Karpas-422 (cell line): ENCODE data around the gene RAPSN. TPM values are rescaled to one million over a fixed set of nuclear protein-coding genes. Genes with fewer than 3 reads are reported as not detected.

Experiments
- DNase-seq: peaks from one replicate; pipeline ENCODE4 v3.0.0-alpha.2; 2015
- H2AFZ ChIP-seq: fragments of 200-600 bp; sonication (generic); 2 replicates; pipeline ENCODE4 v1.6.1; 2014; ENCODE audit warnings: antibody characterized with exemption, low read length, mixed read lengths
- H3K27ac ChIP-seq: fragments of 200-600 bp; sonication (generic); 2 replicates; pipeline ENCODE4 v1.5.1; 2014; ENCODE audit warnings: mild to moderate bottlenecking, low read length, moderate library complexity
- H3K27me3 ChIP-seq: fragments of 200-600 bp; sonication (generic); 2 replicates; pipeline ENCODE4 v1.6.1; 2014; ENCODE audit warnings: low read length, mixed read lengths
- H3K36me3 ChIP-seq: fragments of 200-600 bp; sonication (generic); 2 replicates; pipeline ENCODE4 v1.6.1; 2014; ENCODE audit warnings: low read length, mixed read lengths; ENCODE audit not compliant: insufficient read depth
- H3K4me1 ChIP-seq: fragments of 200-600 bp; sonication (generic); 2 replicates; pipeline ENCODE4 v1.6.1; 2014; ENCODE audit warnings: mild to moderate bottlenecking, low read length, mixed read lengths
- H3K4me2 ChIP-seq: fragments of 200-600 bp; sonication (generic); 2 replicates; pipeline ENCODE4 v1.6.1; 2014; ENCODE audit warnings: low read length, low read depth, mild to moderate bottlenecking; ENCODE audit not compliant: poor library complexity, severe bottlenecking
- H3K4me3 ChIP-seq: fragments of 200-600 bp; sonication (generic); 2 replicates; pipeline ENCODE4 v1.5.1; 2014; ENCODE audit warnings: mild to moderate bottlenecking, antibody characterized with exemption, low read length, mixed read lengths
- H3K79me2 ChIP-seq: fragments of 200-600 bp; sonication (generic); 2 replicates; pipeline ENCODE4 v1.6.1; 2014; ENCODE audit warnings: mild to moderate bottlenecking, low read length, mixed read lengths
- H3K9ac ChIP-seq: fragments of 200-600 bp; sonication (generic); 2 replicates; pipeline ENCODE4 v1.6.0; 2014; ENCODE audit warnings: low read length
- H3K9me2 ChIP-seq: fragments of 200-600 bp; sonication (generic), shearing (Covaris generic); replicated peaks from 2 replicates; pipeline ENCODE4 v1.6.0; 2014; ENCODE audit warnings: mild to moderate bottlenecking, low read length, moderate library complexity; ENCODE audit not compliant: insufficient read depth
- H3K9me3 ChIP-seq: fragments of 300-700, 200-600 bp; sonication (generic); 2 replicates; pipeline ENCODE4 v1.6.1; 2014; ENCODE audit warnings: low read length, mixed read lengths
- H4K20me1 ChIP-seq: fragments of 200-600 bp; sonication (generic); 2 replicates; pipeline ENCODE4 v1.6.1; 2014; ENCODE audit warnings: mild to moderate bottlenecking, antibody characterized with exemption, low read length, low read depth; ENCODE audit not compliant: insufficient read depth
- total RNA-seq: library from RNA; depleted of rRNA; stranded (reverse); fragments of >200 nt; shearing (Covaris generic); gene quantifications from 2 replicates; pipeline ENCODE4 v1.2.3, GENCODE V29; 2014; ENCODE audit warnings: low replicate concordance

The RAPSN gene
- total RNA-seq, 1 experiment from 2014 or later, result 0.52 TPM

- peak; percentile 67 for DNase-seq
- Histone ChIP-seq H3K4me3 (peak overlapping the region; percentile 59; the same call in 1 of the 2 replicates), H3K27ac (peak overlapping the region; percentile 84), H3K9ac (peak overlapping the region; percentile 79), H3K4me1 (peaks cover 52% of the 10 kb centered on the region), H3K9me2 (no peaks in the 10 kb centered on the region), H3K9me3 (no peaks in the 10 kb centered on the region), H3K79me2 (no peaks in the 10 kb centered on the region), H3K27me3 (no peaks in the 10 kb centered on the region), H4K20me1 (no peaks in the 10 kb centered on the region), H3K4me2 (peak overlapping the region; percentile 66), H2AFZ (peak overlapping the region; percentile 18; the same call in 1 of the 2 replicates), H3K36me3 (no peaks in the 10 kb centered on the region)
Measured at GRCh38 chr11:47395223-47396048, 53.5 kb downstream of the RAPSN start.

GRCh38 chr11:47394322-47395222 lies 54.4 kb downstream of the RAPSN start:
- no peaks in the 10 kb centered on the region for H4K20me1 ChIP-seq
- H3K9me3 ChIP-seq, result no peaks in the 10 kb centered on the region
- no peaks in the 10 kb centered on the region for H3K27me3 ChIP-seq
- DNase-seq, result peak; percentile 91
- H3K36me3 ChIP-seq, result no peaks in the 10 kb centered on the region
- H3K9me2 ChIP-seq, result no peaks in the 10 kb centered on the region
- H3K79me2 ChIP-seq, result no peaks in the 10 kb centered on the region
- H3K27ac ChIP-seq, result peak overlapping the region; percentile 84
- peak overlapping the region; percentile 79 for H3K9ac ChIP-seq
- no peak overlapping the region for H2AFZ ChIP-seq
- peak overlapping the region; percentile 59; the same call in 1 of the 2 replicates for H3K4me3 ChIP-seq
- peak overlapping the region; percentile 66 for H3K4me2 ChIP-seq
- H3K4me1 ChIP-seq, result peaks cover 45% of the 10 kb centered on the region

GRCh38 chr11:47394050-47394321 lies 55.0 kb downstream of the RAPSN start:
- H3K36me3 ChIP-seq, result no peaks in the 10 kb centered on the region
- H3K4me1 ChIP-seq, result peaks cover 39% of the 10 kb centered on the region
- H3K79me2 ChIP-seq, result no peaks in the 10 kb centered on the region
- no peak for DNase-seq
- H3K4me3 ChIP-seq, result peak overlapping the region; percentile 59; the same call in 1 of the 2 replicates
- H3K9ac ChIP-seq, result peak overlapping the region; percentile 79
- no peaks in the 10 kb centered on the region for H3K9me2 ChIP-seq
- H2AFZ ChIP-seq, result no peak overlapping the region
- peak overlapping the region; percentile 66 for H3K4me2 ChIP-seq
- H4K20me1 ChIP-seq, result no peaks in the 10 kb centered on the region
- peak overlapping the region; percentile 84; the same call in 1 of the 2 replicates for H3K27ac ChIP-seq
- no peaks in the 10 kb centered on the region for H3K9me3 ChIP-seq
- H3K27me3 ChIP-seq, result no peaks in the 10 kb centered on the region

- no peaks in the 10 kb centered on the region for H4K20me1 ChIP-seq
- no peaks in the 10 kb centered on the region for H3K36me3 ChIP-seq
- no peaks in the 10 kb centered on the region for H3K27me3 ChIP-seq
- no peak for DNase-seq
- H3K79me2 ChIP-seq, result no peaks in the 10 kb centered on the region
- no peak overlapping the region for H2AFZ ChIP-seq
- no peak overlapping the region for H3K27ac ChIP-seq
- H3K9ac ChIP-seq, result 0 out of 2 replicates have a peak overlapping the region, but pooled peaks have one; percentile 79
- H3K4me3 ChIP-seq, result no peak overlapping the region
- no peaks in the 10 kb centered on the region for H3K9me3 ChIP-seq
- H3K9me2 ChIP-seq, result no peaks in the 10 kb centered on the region
- H3K4me2 ChIP-seq, result no peak overlapping the region
- H3K4me1 ChIP-seq, result peaks cover 33% of the 10 kb centered on the region
Measured at GRCh38 chr11:47393163-47394049, 55.5 kb downstream of the RAPSN start.

GRCh38 chr11:47392546-47393162 lies 56.3 kb downstream of the RAPSN start:
- no peak overlapping the region for H3K4me3 ChIP-seq
- H3K79me2 ChIP-seq, result no peaks in the 10 kb centered on the region
- no peak overlapping the region for H3K9ac ChIP-seq
- no peak overlapping the region for H3K4me2 ChIP-seq
- H3K4me1 ChIP-seq, result peaks cover 27% of the 10 kb centered on the region
- H3K27ac ChIP-seq, result no peak overlapping the region
- no peaks in the 10 kb centered on the region for H3K27me3 ChIP-seq
- H3K9me2 ChIP-seq, result no peaks in the 10 kb centered on the region
- no peak overlapping the region for H2AFZ ChIP-seq
- no peaks in the 10 kb centered on the region for H4K20me1 ChIP-seq
- no peaks in the 10 kb centered on the region for H3K9me3 ChIP-seq
- H3K36me3 ChIP-seq, result no peaks in the 10 kb centered on the region
- no peak for DNase-seq

- Histone ChIP-seq H3K27ac (no peak overlapping the region), H3K4me3 (no peak overlapping the region), H3K9me3 (no peaks in the 10 kb centered on the region), H3K27me3 (no peaks in the 10 kb centered on the region), H3K4me1 (peaks cover 27% of the 10 kb centered on the region), H2AFZ (no peak overlapping the region), H3K79me2 (no peaks in the 10 kb centered on the region), H3K4me2 (no peak overlapping the region), H3K36me3 (no peaks in the 10 kb centered on the region), H3K9ac (no peak overlapping the region), H4K20me1 (no peaks in the 10 kb centered on the region), H3K9me2 (no peaks in the 10 kb centered on the region)
- no peak for DNase-seq
Measured at GRCh38 chr11:47391711-47392432, 57.1 kb downstream of the RAPSN start.

- no peaks in the 10 kb centered on the region for H3K79me2 ChIP-seq
- no peak overlapping the region for H2AFZ ChIP-seq
- H3K4me2 ChIP-seq, result no peak overlapping the region
- no peaks in the 10 kb centered on the region for H4K20me1 ChIP-seq
- no peak overlapping the region for H3K27ac ChIP-seq
- no peak for DNase-seq
- H3K9me2 ChIP-seq, result no peaks in the 10 kb centered on the region
- no peak overlapping the region for H3K4me3 ChIP-seq
- H3K4me1 ChIP-seq, result peaks cover 27% of the 10 kb centered on the region
- H3K9ac ChIP-seq, result no peak overlapping the region
- H3K9me3 ChIP-seq, result no peaks in the 10 kb centered on the region
- no peaks in the 10 kb centered on the region for H3K36me3 ChIP-seq
- H3K27me3 ChIP-seq, result no peaks in the 10 kb centered on the region
Measured at GRCh38 chr11:47391077-47391583, 57.8 kb downstream of the RAPSN start.
